ENCODE data around the gene LRRC71.

LRRC71 gene

DNA sequence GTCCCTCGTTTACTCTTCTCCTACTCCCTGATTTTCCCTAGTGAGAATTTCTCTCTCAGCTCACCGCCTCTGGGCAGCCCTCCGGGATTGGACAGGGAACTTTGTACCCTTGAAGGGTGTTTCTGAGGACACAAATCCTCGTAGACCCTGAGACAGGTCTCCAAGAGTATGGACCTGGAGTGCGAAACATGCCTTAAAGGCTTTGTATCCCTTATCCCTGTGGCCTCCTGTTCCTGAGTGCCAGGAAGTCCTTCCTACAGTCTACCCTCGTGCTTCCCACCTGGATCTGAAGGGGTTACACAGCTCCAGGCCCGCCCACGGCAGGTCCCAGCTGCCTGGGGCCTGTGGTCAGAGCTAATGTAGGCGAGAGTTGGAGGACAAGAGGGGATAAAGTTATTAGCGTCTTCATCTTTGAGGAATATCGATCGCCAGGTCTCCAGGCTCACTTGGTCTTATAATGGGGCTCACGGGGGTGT is 34.5 kb upstream of the LRRC71 start:
- Histone ChIP-seq H3K79me2 (ENCODE audit: insufficient read depth, low read length) (no peaks in the 10 kb centered on the region), H3K27me3 (ENCODE audit: insufficient read depth, low read length, poor library complexity) (peaks cover 21% of the 10 kb centered on the region), H3K36me3 (ENCODE audit: insufficient read depth, low read length) (no peaks in the 10 kb centered on the region), H3K4me2 (ENCODE audit: insufficient read depth, low read length) (no peak overlapping the region), H2AFZ (ENCODE audit: low read depth, low read length) (no peak overlapping the region), H3K9me3 (ENCODE audit: insufficient read depth, low read length, severe bottlenecking) (no peaks in the 10 kb centered on the region), H3K4me3 (ENCODE audit: low read depth in 1 of 2, low read length in 2 of 2) (no peak overlapping the region), H4K20me1 (ENCODE audit: insufficient read depth, low read length) (peaks cover 3% of the 10 kb centered on the region), H3K9ac (ENCODE audit: low read depth, low read length) (no peak overlapping the region), H3K27ac (ENCODE audit: low read length) (no peak overlapping the region), H3K4me1 (ENCODE audit: insufficient read depth, low read length) (peaks cover 3% of the 10 kb centered on the region; the same call in 1 of the 2 replicates)
- DNase-seq (no peak), ATAC-seq (ENCODE audit: insufficient read depth, low read depth) (no peak)
- TF ChIP-seq EZH2 (IDR thresholded peaks at IDR 0.05; ENCODE audit: borderline replicate concordance, low read depth, low read length, severe bottlenecking): no peak
- TF ChIP-seq, protein P1, sequence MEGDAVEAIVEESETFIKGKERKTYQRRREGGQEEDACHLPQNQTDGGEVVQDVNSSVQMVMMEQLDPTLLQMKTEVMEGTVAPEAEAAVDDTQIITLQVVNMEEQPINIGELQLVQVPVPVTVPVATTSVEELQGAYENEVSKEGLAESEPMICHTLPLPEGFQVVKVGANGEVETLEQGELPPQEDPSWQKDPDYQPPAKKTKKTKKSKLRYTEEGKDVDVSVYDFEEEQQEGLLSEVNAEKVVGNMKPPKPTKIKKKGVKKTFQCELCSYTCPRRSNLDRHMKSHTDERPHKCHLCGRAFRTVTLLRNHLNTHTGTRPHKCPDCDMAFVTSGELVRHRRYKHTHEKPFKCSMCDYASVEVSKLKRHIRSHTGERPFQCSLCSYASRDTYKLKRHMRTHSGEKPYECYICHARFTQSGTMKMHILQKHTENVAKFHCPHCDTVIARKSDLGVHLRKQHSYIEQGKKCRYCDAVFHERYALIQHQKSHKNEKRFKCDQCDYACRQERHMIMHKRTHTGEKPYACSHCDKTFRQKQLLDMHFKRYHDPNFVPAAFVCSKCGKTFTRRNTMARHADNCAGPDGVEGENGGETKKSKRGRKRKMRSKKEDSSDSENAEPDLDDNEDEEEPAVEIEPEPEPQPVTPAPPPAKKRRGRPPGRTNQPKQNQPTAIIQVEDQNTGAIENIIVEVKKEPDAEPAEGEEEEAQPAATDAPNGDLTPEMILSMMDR (IDR thresholded peaks at IDR 0.05; ENCODE audit: borderline replicate concordance, extremely low read depth, low read length, poor library complexity, severe bottlenecking): no peak

DNA sequence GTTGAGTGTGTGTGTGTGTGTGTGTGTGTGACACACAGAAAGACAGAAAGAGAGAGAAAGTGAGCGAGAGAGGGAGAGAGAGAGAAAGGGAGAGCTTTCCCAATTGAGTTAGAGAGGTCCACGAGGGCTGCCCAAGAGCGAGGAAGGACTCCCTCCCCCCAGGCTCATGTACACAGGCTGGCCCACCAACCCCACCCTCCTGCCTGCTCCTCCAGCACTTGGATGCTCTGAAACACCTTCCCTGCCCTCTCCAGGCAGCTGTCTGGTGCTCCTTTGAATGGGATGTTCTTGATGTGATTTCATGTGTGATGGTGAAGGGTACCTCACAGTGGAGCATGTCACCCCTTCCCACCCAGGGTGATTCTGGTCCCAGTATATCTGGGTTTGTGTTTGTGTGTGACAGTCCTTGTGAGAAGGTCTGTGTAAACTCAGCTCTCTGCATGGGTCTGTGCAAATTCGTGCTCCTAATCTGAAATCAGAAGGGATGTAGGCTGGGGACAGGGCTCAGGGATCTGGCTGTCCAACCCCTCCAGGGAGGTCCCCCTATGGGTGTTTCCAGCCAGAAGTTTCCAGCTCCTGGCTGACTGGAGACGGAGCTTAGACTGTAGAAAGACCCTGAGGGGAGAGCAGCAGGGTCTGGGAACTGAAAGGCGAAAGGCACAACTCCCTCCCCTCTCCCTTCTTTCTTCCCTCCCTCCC is 33.7 kb upstream of the LRRC71 start:
- H3K27me3 ChIP-seq (ENCODE audit: insufficient read depth, low read length, poor library complexity): peaks cover 21% of the 10 kb centered on the region
- no peak overlapping the region for H3K4me2 ChIP-seq (ENCODE audit: insufficient read depth, low read length)
- TF ChIP-seq, protein P1 (IDR thresholded peaks at IDR 0.05; ENCODE audit: borderline replicate concordance, extremely low read depth, low read length, poor library complexity, severe bottlenecking): no peak
- no peak for TF ChIP-seq EZH2 (IDR thresholded peaks at IDR 0.05; ENCODE audit: borderline replicate concordance, low read depth, low read length, severe bottlenecking)
- H3K27ac ChIP-seq (ENCODE audit: low read length): no peak overlapping the region
- no peaks in the 10 kb centered on the region for H3K9me3 ChIP-seq (ENCODE audit: insufficient read depth, low read length, severe bottlenecking)
- no peaks in the 10 kb centered on the region for H3K79me2 ChIP-seq (ENCODE audit: insufficient read depth, low read length)
- DNase-seq (no peak), ATAC-seq (ENCODE audit: insufficient read depth, low read depth) (no peak)
- H2AFZ ChIP-seq (ENCODE audit: low read depth, low read length): no peak overlapping the region
- H3K9ac ChIP-seq (ENCODE audit: low read depth, low read length): no peak overlapping the region
- H3K36me3 ChIP-seq (ENCODE audit: insufficient read depth, low read length): no peaks in the 10 kb centered on the region
- H3K4me1 ChIP-seq (ENCODE audit: insufficient read depth, low read length): peaks cover 3% of the 10 kb centered on the region; the same call in 1 of the 2 replicates
- peaks cover 3% of the 10 kb centered on the region for H4K20me1 ChIP-seq (ENCODE audit: insufficient read depth, low read length)
- H3K4me3 ChIP-seq (ENCODE audit: low read depth in 1 of 2, low read length in 2 of 2): no peak overlapping the region

DNA sequence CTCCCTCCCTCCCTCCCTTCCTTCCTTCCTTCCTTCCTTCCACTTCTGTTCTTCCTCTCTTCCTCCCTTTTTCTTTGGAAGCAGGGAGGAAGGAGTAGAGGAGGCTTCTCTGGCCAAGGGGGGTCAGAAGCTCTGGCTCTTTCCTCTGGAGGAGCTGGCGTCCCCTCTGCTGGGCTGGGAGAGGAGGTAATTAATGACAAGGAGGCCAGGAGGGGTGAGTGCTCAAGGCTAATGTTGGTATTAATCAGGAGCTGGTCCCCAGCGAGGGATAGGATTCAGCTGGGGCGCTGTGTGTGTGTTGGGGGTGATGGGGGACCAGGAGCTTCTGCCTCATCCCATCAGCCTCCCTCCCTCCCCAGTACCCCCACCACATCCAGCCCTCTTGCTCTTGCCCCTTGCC is 33.1 kb upstream of the LRRC71 start:
- Histone ChIP-seq H3K4me1 (ENCODE audit: insufficient read depth, low read length) (peaks cover 3% of the 10 kb centered on the region; the same call in 1 of the 2 replicates), H4K20me1 (ENCODE audit: insufficient read depth, low read length) (peaks cover 3% of the 10 kb centered on the region), H3K79me2 (ENCODE audit: insufficient read depth, low read length) (no peaks in the 10 kb centered on the region), H2AFZ (ENCODE audit: low read depth, low read length) (no peak overlapping the region), H3K27me3 (ENCODE audit: insufficient read depth, low read length, poor library complexity) (peaks cover 21% of the 10 kb centered on the region), H3K27ac (ENCODE audit: low read length) (no peak overlapping the region), H3K36me3 (ENCODE audit: insufficient read depth, low read length) (no peaks in the 10 kb centered on the region), H3K4me2 (ENCODE audit: insufficient read depth, low read length) (no peak overlapping the region), H3K4me3 (ENCODE audit: low read depth in 1 of 2, low read length in 2 of 2) (no peak overlapping the region), H3K9me3 (ENCODE audit: insufficient read depth, low read length, severe bottlenecking) (no peaks in the 10 kb centered on the region), H3K9ac (ENCODE audit: low read depth, low read length) (no peak overlapping the region)
- ATAC-seq (ENCODE audit: insufficient read depth, low read depth) (no peak), DNase-seq (no peak)
- no peak for TF ChIP-seq EZH2 (IDR thresholded peaks at IDR 0.05; ENCODE audit: borderline replicate concordance, low read depth, low read length, severe bottlenecking)
- TF ChIP-seq, protein P1 (IDR thresholded peaks at IDR 0.05; ENCODE audit: borderline replicate concordance, extremely low read depth, low read length, poor library complexity, severe bottlenecking): no peak
